ENCODE measurements around the gene QRICH2.

GRCh38 chr17:76237859-76238313 lies 70.2 kb downstream of the QRICH2 start:
- TF ChIP-seq, protein P1, sequence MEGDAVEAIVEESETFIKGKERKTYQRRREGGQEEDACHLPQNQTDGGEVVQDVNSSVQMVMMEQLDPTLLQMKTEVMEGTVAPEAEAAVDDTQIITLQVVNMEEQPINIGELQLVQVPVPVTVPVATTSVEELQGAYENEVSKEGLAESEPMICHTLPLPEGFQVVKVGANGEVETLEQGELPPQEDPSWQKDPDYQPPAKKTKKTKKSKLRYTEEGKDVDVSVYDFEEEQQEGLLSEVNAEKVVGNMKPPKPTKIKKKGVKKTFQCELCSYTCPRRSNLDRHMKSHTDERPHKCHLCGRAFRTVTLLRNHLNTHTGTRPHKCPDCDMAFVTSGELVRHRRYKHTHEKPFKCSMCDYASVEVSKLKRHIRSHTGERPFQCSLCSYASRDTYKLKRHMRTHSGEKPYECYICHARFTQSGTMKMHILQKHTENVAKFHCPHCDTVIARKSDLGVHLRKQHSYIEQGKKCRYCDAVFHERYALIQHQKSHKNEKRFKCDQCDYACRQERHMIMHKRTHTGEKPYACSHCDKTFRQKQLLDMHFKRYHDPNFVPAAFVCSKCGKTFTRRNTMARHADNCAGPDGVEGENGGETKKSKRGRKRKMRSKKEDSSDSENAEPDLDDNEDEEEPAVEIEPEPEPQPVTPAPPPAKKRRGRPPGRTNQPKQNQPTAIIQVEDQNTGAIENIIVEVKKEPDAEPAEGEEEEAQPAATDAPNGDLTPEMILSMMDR (IDR thresholded peaks at IDR 0.05), result no peak
- no peak for TF ChIP-seq POLR2A (IDR thresholded peaks at IDR 0.05)

All from testis (tissue), 2 donors.